GM18867 (cell line): ENCODE measurements around the gene KIAA1217.
"Not testable (repeated sequence)": the region's sequence is repeated elsewhere in the genome, so short reads cannot be mapped to it uniquely, and the experiment has no call there.

Experiments used
- ATAC-seq: cut with Tn5 transposase; IDR thresholded peaks from one replicate; pipeline ENCODE4 v1.9.1; 2021; ENCODE audit warnings: mild to moderate bottlenecking, moderate library complexity; ENCODE audit not compliant: unreplicated experiment

Gene KIAA1217

DNA sequence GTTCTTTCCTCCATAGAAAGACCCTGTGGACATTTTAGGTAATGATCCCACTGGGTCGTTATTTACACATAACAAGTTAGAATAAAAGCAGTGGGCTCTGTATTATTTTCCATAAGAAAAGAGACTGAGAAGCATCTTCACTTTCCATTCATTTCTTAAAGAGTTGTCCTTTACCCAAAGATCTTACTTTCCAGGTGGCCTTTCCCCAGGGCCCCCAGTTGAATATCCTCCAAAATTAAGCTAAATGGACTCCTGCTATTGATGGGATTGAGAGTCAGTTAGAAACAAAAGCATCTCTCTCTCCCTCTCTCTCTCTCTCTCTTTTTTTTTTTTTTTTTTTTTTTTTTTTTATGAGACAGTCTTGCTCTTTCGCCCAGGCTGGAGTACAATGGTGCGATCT is 224.8 kb downstream of the KIAA1217 start:
- no peak for ATAC-seq

- no peak for ATAC-seq
These were observed 226.0 kb downstream of the KIAA1217 start for GRCh38 chr10:24434961-24435360.

- no peak for ATAC-seq
These were observed 226.4 kb downstream of the KIAA1217 start for GRCh38 chr10:24435374-24435773.

- ATAC-seq: no peak
These were observed 228.4 kb downstream of the KIAA1217 start for GRCh38 chr10:24437302-24437701.

DNA sequence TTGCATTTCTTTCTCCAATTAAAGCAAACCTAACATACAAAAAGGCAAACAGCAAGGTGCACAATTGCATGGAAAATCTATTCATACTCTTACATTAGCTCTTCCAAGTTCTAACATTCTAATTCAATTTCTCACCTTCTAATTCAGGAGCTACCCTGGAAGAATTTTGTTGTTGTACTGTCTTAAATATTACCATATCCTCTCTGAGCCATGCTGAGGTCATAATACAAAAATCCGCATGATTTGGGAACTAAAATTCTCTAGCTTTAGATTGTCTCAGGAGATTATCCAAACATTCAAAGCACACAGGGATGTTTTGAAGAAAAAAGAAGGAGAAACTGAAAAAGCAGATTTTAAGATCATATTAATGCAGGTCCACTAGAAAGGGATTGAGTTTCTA is 229.9 kb downstream of the KIAA1217 start:
- ATAC-seq: no peak

- ATAC-seq: no peak
These were observed 231.0 kb downstream of the KIAA1217 start for GRCh38 chr10:24439935-24440334.

- peak; percentile 48 for ATAC-seq
These were observed 232.2 kb downstream of the KIAA1217 start for GRCh38 chr10:24440817-24441797.

- ATAC-seq: no peak
These were observed 233.3 kb downstream of the KIAA1217 start for GRCh38 chr10:24442234-24442633.

- not testable (repeated sequence) for ATAC-seq
These were observed 233.8 kb downstream of the KIAA1217 start for GRCh38 chr10:24442641-24443174.

DNA sequence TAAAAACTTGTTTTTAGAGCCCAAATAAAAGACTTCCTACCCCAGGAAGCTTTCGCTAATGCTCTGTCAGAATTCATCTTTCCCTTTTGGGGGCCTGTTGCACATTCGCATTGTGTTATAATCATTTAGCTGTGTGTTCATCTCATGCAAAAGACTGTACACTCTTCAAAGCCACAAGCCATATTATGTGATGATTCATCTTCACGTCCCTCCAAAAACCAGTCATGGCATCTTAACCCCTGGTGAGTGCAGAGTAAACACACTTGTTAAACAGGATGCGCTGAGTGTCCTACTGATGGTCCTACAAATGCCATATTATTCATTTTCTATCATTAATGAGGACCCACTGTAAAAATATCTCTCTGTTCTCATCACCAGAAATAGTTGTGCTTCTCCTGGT is 235.4 kb downstream of the KIAA1217 start:
- ATAC-seq: no peak

GRCh38 chr10:24445958-24446357 is 237.0 kb downstream of the KIAA1217 start:
- ATAC-seq: not testable (repeated sequence)

GRCh38 chr10:24446739-24447138 is 237.8 kb downstream of the KIAA1217 start:
- no peak for ATAC-seq

GRCh38 chr10:24448351-24448999 is 239.5 kb downstream of the KIAA1217 start:
- no peak for ATAC-seq

GRCh38 chr10:24449321-24449740 is 240.4 kb downstream of the KIAA1217 start:
- ATAC-seq: peak; percentile 87

DNA sequence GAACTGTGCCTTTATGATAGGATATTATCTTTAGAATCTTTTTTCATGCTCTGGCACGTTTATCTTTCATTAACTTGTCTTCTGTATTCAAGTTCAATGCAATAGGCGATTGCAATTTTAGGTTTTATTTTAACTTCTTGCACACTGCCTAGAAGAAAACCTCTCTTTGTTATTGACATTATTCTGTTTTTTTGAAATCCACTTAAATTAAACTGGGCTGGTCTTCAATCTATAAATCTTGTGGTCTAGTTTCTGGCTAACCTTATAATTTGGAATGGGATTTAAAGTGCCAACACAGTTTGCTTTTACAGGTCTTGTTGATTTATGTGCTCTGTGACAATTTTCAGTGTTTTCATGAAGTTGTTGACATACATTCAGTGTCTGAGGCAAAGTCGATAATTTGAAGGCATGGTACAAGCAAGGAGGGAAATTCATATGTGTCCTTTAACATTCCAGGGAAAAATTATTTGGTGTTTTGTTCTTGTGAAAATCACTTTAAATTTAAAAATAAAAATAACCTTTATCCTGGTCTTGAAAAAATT is 240.9 kb downstream of the KIAA1217 start:
- ATAC-seq: no peak

DNA sequence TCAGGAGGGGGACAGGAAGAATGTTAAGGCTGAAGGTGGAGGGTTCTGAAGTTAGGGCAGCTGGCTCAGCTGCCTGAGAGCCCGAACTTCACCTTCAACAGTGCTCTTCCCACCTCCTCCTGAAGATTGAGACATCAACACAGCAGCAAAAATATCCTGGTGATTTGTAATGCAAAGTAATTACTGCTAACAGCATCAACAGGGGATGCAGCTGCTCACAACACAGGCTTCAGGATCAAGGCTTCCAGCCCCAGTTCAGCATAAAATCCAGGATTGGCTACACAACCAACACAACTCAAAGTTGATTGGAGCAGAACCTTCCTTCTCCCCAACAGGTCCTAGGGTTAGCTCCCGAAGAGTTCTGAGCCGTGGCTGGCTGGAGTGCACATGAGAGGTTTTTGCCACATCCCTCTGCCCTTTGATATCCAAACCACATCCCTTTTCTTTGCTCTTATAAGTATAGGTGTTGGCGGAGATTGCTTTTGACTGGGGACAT is 242.4 kb downstream of the KIAA1217 start:
- no peak for ATAC-seq

DNA sequence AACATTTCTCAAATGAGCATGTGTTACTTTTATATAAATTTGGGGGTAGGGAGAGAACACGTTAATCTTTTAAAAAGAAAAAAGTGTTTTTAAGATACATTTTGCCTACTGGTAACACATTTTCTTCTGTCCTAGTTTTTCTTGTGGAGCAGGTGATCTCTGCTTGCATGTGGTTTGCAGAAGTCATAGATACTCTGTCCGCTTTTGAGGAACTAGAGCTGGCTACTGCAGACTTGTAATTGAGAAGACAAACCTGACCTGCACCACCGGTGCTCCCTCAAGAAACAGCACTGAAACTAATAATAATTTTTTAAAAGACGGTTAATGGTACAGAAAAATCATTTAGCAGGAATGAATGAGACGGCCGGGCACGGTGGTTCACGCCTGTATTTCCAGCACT is 243.1 kb downstream of the KIAA1217 start:
- ATAC-seq: no peak

DNA sequence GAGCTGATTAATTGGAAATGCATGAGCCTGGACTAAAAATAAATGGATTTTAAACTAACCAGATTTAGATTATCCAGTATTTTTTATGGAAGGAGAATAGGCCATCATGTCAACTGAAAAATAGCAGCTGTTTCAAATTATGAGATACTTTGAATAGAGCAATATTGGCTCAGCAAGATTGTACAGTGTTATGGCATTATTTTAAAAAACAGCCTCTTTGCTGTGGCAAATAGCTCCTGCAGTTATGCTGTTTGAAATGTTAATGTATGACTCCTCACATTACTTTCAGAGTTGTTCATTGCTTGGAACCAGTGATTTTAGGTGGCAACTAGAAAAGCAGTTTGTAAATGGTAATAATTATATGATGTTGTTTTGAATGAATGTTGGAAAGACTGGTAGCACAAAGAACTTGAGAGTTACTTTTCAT is 244.5 kb downstream of the KIAA1217 start:
- no peak for ATAC-seq

- no peak for ATAC-seq
These were observed 245.0 kb downstream of the KIAA1217 start for GRCh38 chr10:24453973-24454372.

DNA sequence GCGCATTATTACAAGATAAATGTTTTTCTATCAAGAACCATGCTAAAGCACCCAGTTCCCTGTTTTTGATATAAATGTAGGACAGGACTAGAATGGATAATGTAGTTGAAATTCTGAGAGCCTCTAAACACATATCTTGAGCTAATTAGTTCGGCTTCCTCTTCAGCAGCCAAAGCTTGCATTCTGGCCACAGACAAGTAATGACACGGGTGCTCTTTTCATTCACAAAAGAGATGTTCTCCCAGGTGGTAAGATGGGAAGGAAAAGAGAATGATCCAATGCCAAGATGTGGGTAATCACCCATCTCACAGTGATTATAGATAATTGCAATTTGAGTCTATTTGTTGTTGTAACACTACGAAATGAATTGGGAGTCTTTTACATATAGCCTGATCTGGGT is 246.5 kb downstream of the KIAA1217 start:
- ATAC-seq: no peak

GRCh38 chr10:24456322-24456721 is 247.4 kb downstream of the KIAA1217 start:
- peak; percentile 55 for ATAC-seq
